B cell (primary cell): ENCODE data around the gene C1orf35. TPM values are rescaled to one million over a fixed set of nuclear protein-coding genes. Genes with fewer than 3 reads are reported as not detected.
A peak's percentile ranks its signal among the peaks of the same experiment; 100 is the strongest.

Source experiments
- ATAC-seq: fragments of 200-7000 bp; cut with Tn5 transposase; one replicate; pipeline ENCODE4 v1.10.0; 2021; ENCODE audit warnings: low read depth, mild to moderate bottlenecking, moderate number of reproducible peaks, moderate library complexity
- CTCF ChIA-PET: fragments of 350-600 bp; sonication (Branson Sonifier 250); formaldehyde crosslinking; loops from one replicate; lab custom pipeline; 2021; ENCODE audit warnings: antibody characterized with exemption, inconsistent platforms; lab: Charles Lee
- POLR2A ChIA-PET: fragments of 350-600 bp; sonication (Branson Sonifier 250); formaldehyde crosslinking; loops from one replicate; lab custom pipeline; 2021; ENCODE audit warnings: antibody characterized with exemption; lab: Charles Lee
- DNase-seq: peaks from one replicate; pipeline ENCODE4 v3.0.0; 2013
- H2AFZ ChIP-seq: 2 replicates; pipeline ENCODE4 v1.6.1; 2012; ENCODE audit warnings: mild to moderate bottlenecking, low read depth, low read length; ENCODE audit not compliant: insufficient read depth, poor library complexity, severe bottlenecking
- H3K27ac ChIP-seq, 2 donors: 1 replicate in 1 of 2; 2 replicates in 1 of 2; pipeline ENCODE4 v1.5.1; 2012 to 2013; ENCODE audit warnings: low read length in 2 of 2, mild to moderate bottlenecking in 2 of 2, moderate library complexity in 1 of 2
- H3K27me3 ChIP-seq, 4 experiments: fragments of 200-600 bp in 1 of 4; sonication (generic) in 1 of 4; replicated peaks in 1 of 4; 1 replicate in 2 of 4; 2 replicates in 2 of 4; pipeline versions ENCODE4 v1.6.1 to v1.7.0; 2013 to 2016; ENCODE audit warnings: low read length in 3 of 4, mild to moderate bottlenecking in 2 of 4, mixed read lengths in 1 of 4, moderate library complexity in 1 of 4; ENCODE audit not compliant: insufficient read depth in 4 of 4, control insufficient read depth in 3 of 4; ENCODE audit errors: control extremely low read depth in 1 of 4
- H3K36me3 ChIP-seq, 2 experiments: replicated peaks in 1 of 2; 1 replicate in 1 of 2; 2 replicates in 1 of 2; pipeline versions ENCODE4 v1.6.1 to v1.7.1; 2013; ENCODE audit warnings: low read length in 1 of 2; ENCODE audit not compliant: insufficient read depth in 2 of 2, control insufficient read depth in 1 of 2; ENCODE audit errors: control extremely low read depth in 1 of 2, extremely low read depth in 1 of 2
- H3K4me1 ChIP-seq, 2 donors: fragments of 200-600 bp in 1 of 2; sonication (generic) in 1 of 2; 1 replicate in 1 of 2; 2 replicates in 1 of 2; pipeline versions ENCODE4 v1.5.1 to v1.6.1; 2013 to 2017; ENCODE audit warnings: low read length in 2 of 2; ENCODE audit not compliant: control insufficient read depth in 2 of 2, insufficient read depth in 2 of 2
- H3K4me2 ChIP-seq: replicated peaks from 2 replicates; pipeline ENCODE3; 2012; ENCODE audit warnings: mild to moderate bottlenecking, low read depth, low read length; ENCODE audit not compliant: poor library complexity, severe bottlenecking
- H3K4me3 ChIP-seq, 5 experiments: fragments of 200-600 bp in 1 of 5; sonication (generic) in 1 of 5; 1 replicate in 3 of 5; 2 replicates in 2 of 5; pipeline versions ENCODE4 v1.5.1 to v1.7.0; 2011 to 2016; ENCODE audit warnings: low read length in 4 of 5, mild to moderate bottlenecking in 4 of 5, low read depth in 2 of 5, control low read depth in 1 of 5, moderate library complexity in 1 of 5; ENCODE audit not compliant: insufficient read depth in 1 of 5; ENCODE audit errors: control extremely low read depth in 1 of 5, extremely low read depth in 1 of 5
- H3K79me2 ChIP-seq: fragments of 200-600 bp; sonication (generic); one replicate; pipeline ENCODE4 v1.6.0; 2016; ENCODE audit warnings: low read length; ENCODE audit not compliant: control insufficient read depth, insufficient read depth
- H3K9ac ChIP-seq: fragments of 200-600 bp; sonication (generic); 2 replicates; pipeline ENCODE4 v1.6.1; 2017; ENCODE audit warnings: mild to moderate bottlenecking, low read length, moderate library complexity
- H3K9me3 ChIP-seq, 3 donors: one replicate each; pipeline versions ENCODE4 v1.6.1 to v1.7.1; 2013; ENCODE audit warnings: low read length in 2 of 3; ENCODE audit not compliant: control insufficient read depth in 2 of 3, insufficient read depth in 1 of 3; ENCODE audit errors: control extremely low read depth in 1 of 3
- H4K20me1 ChIP-seq: 2 replicates; pipeline ENCODE4 v1.6.0; 2012; ENCODE audit warnings: mild to moderate bottlenecking, low read length; ENCODE audit not compliant: insufficient read depth, control insufficient read depth, poor library complexity, severe bottlenecking
- H3K27ac Mint-ChIP-seq: one replicate; pipeline ENCODE4 v1.8.0; 2021; ENCODE audit warnings: mixed read lengths
- H3K27me3 Mint-ChIP-seq: one replicate; pipeline ENCODE4 v1.8.0; 2021; ENCODE audit warnings: mixed read lengths
- H3K4me1 Mint-ChIP-seq: one replicate; pipeline ENCODE4 v1.8.0; 2021; ENCODE audit warnings: mixed read lengths
- H3K4me3 Mint-ChIP-seq: one replicate; pipeline ENCODE4 v1.8.0; 2021; ENCODE audit warnings: mixed read lengths
- H3K9me3 Mint-ChIP-seq: one replicate; pipeline ENCODE4 v1.8.0; 2022; ENCODE audit warnings: mixed read lengths; ENCODE audit not compliant: insufficient read depth
- EZH2 ChIP-seq: IDR thresholded peaks from 2 replicates; pipeline ENCODE4 v1.6.1; 2012; ENCODE audit warnings: borderline replicate concordance, low read depth, mild to moderate bottlenecking, moderate library complexity, low read length; ENCODE audit not compliant: insufficient read depth, poor library complexity, severe bottlenecking
- WGBS: methylation state at CpG from one replicate; pipeline ENCODE4 v1.1.5; 2013; ENCODE audit warnings: missing lambda C conversion rate; ENCODE audit not compliant: insufficient coverage; 5-methylcytosine and 5-hydroxymethylcytosine counted together
- intact Hi-C: fragments of 100-400 bp; cut with micrococcal nuclease; formaldehyde crosslinking; loops from one replicate; pipeline ENCODE4 v1.10.0; 2022
- polyA plus RNA-seq: library from polyadenylated mRNA; depleted of rRNA; stranded (reverse); fragments of >200 nt; gene quantifications from 2 replicates; pipeline ENCODE4 v1.2.3, GENCODE V29; 2012
- total RNA-seq, 2 donors: library from RNA; stranded (reverse); fragments of 120-200 nt in 1 of 2; gene quantifications; 1 replicate in 1 of 2; 2 replicates in 1 of 2; pipeline versions ENCODE4 v1.2.3 to v1.2.4, GENCODE V29; 2013 to 2022
- TF ChIP-seq, protein P1 (sequence below): fragments of 200-600 bp; IDR thresholded peaks from one replicate; pipeline ENCODE4 v1.8.0; 2022; ENCODE audit warnings: antibody characterized with exemption, mild to moderate bottlenecking

The C1orf35 gene
- total and polyA plus RNA-seq, 2 donors (not counting 1 experiment from before 2014, with no cell fraction given) = 24.1 to 41.0 TPM

- ChIA-PET POLR2A (interaction anchor here (0.7 to 2.6 kb wide), 8 partner anchors 19 to 404 kb away, joined by 3 to 6 read pairs (median 4); partner anchors contain the start of genes GUK1, IBA57, MRPL55 and RNF187), CTCF (interaction anchor here (1.0 to 1.6 kb wide), 2 partner anchors 27 to 55 kb away, joined by 3 to 5 read pairs; partner anchors contain the start of gene MRPL55)
- DNase-seq (no peak), ATAC-seq (peak; percentile 14)
- H3K27ac Mint-ChIP-seq = peak overlapping the region; percentile 93
- WGBS = under 1% methylated on average over 79 of the region's 79 CpGs
- Histone ChIP-seq H3K36me3 (peaks cover 0 to 2% of the 10 kb centered on the region in 2 experiments), H3K9ac (peak overlapping the region; percentile 93), H3K9me3 (no peaks in the 10 kb centered on the region), H3K79me2 (peaks cover 84% of the 10 kb centered on the region), H4K20me1 (peaks cover 60% of the 10 kb centered on the region), H3K4me1 (peaks cover 52 to 59% of the 10 kb centered on the region in 2 donors), H2AFZ (peak overlapping the region; percentile 57), H3K4me2 (peak overlapping the region; percentile 98), H3K27me3 (no peaks in the 10 kb centered on the region), H3K27ac (peak overlapping the region; percentile 78 to 96), H3K4me3 (peak overlapping the region; percentile 78 to 97 (median 91))
- H3K9me3 Mint-ChIP-seq = no peaks in the 10 kb centered on the region
- intact Hi-C loops = loop anchor here (1.0 to 2.0 kb wide), 6 partner anchors 19 to 403 kb away; partner anchors contain the start of genes GUK1, JMJD4, MRPL55 and SNAP47
- peak overlapping the region; percentile 94 for H3K4me3 Mint-ChIP-seq
- TF ChIP-seq, protein P1, sequence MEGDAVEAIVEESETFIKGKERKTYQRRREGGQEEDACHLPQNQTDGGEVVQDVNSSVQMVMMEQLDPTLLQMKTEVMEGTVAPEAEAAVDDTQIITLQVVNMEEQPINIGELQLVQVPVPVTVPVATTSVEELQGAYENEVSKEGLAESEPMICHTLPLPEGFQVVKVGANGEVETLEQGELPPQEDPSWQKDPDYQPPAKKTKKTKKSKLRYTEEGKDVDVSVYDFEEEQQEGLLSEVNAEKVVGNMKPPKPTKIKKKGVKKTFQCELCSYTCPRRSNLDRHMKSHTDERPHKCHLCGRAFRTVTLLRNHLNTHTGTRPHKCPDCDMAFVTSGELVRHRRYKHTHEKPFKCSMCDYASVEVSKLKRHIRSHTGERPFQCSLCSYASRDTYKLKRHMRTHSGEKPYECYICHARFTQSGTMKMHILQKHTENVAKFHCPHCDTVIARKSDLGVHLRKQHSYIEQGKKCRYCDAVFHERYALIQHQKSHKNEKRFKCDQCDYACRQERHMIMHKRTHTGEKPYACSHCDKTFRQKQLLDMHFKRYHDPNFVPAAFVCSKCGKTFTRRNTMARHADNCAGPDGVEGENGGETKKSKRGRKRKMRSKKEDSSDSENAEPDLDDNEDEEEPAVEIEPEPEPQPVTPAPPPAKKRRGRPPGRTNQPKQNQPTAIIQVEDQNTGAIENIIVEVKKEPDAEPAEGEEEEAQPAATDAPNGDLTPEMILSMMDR = no peak
- no peak for TF ChIP-seq EZH2
- no peaks in the 10 kb centered on the region for H3K27me3 Mint-ChIP-seq
- H3K4me1 Mint-ChIP-seq = peaks cover 55% of the 10 kb centered on the region
These were observed 19.9 kb downstream of the C1orf35 start for GRCh38 chr1:228082918-228083870.
